Measurements from ENCODE around the gene HAS3.

HAS3 gene

GRCh38 chr16:69094501-69094900, 11.0 kb upstream of the HAS3 start:
- DNase-seq = peak; percentile 21

- DNase-seq = no peak
Observed at GRCh38 chr16:69095193-69095592, 10.3 kb upstream of the HAS3 start.

- DNase-seq = no peak
Observed at GRCh38 chr16:69100071-69100691, 5.3 kb upstream of the HAS3 start.

- no peak for DNase-seq
Observed at GRCh38 chr16:69106491-69107315, 1.2 kb downstream of the HAS3 start.

- DNase-seq = no peak
Observed at GRCh38 chr16:69107316-69107962, 2.0 kb downstream of the HAS3 start.

- no peak for DNase-seq
Observed at GRCh38 chr16:69108064-69108904, 2.8 kb downstream of the HAS3 start.

- DNase-seq = no peak
Observed at GRCh38 chr16:69108905-69109252, 3.4 kb downstream of the HAS3 start.

- DNase-seq = no peak
Observed at GRCh38 chr16:69109486-69110270, 4.2 kb downstream of the HAS3 start.

GRCh38 chr16:69110406-69110805, 5.0 kb downstream of the HAS3 start:
- DNase-seq = no peak

GRCh38 chr16:69111216-69111875, 5.9 kb downstream of the HAS3 start:
- no peak for DNase-seq

GRCh38 chr16:69111876-69112230, 6.4 kb downstream of the HAS3 start:
- DNase-seq = no peak

- DNase-seq = peak; percentile 64
Observed at GRCh38 chr16:69112285-69113129, 7.1 kb downstream of the HAS3 start.

GRCh38 chr16:69113216-69113615, 7.8 kb downstream of the HAS3 start:
- DNase-seq = no peak

GRCh38 chr16:69114346-69114975, 9.0 kb downstream of the HAS3 start:
- no peak for DNase-seq

GRCh38 chr16:69114976-69115355, 9.5 kb downstream of the HAS3 start:
- no peak for DNase-seq

- DNase-seq = no peak
Observed at GRCh38 chr16:69115361-69115760, 9.9 kb downstream of the HAS3 start.

GRCh38 chr16:69115837-69116236, 10.4 kb downstream of the HAS3 start:
- DNase-seq = no peak

GRCh38 chr16:69116256-69116875, 10.9 kb downstream of the HAS3 start:
- no peak for DNase-seq

GRCh38 chr16:69116906-69117305, 11.5 kb downstream of the HAS3 start:
- DNase-seq = no peak

GRCh38 chr16:69118468-69118867, 13.0 kb downstream of the HAS3 start:
- no peak for DNase-seq

Measured in suppressor macrophage treated with lipopolysaccharide for 4 hours (primary cell).